Endodermal cell (in vitro differentiated cells): ENCODE results near the gene LYSMD2. TPM values are rescaled to one million over a fixed set of nuclear protein-coding genes. Genes with fewer than 3 reads are reported as not detected.

Experiments
- DNase-seq: peaks from one replicate; pipeline ENCODE4 v3.0.0-alpha.2; 2017
- H3K27ac ChIP-seq: 2 replicates; pipeline ENCODE4 v1.5.1; 2013; ENCODE audit warnings: mild to moderate bottlenecking, low read depth, low read length, moderate library complexity
- H3K27me3 ChIP-seq: 2 replicates; pipeline ENCODE4 v1.6.1; 2013; ENCODE audit warnings: mild to moderate bottlenecking, low read length, moderate library complexity; ENCODE audit not compliant: insufficient read depth, control insufficient read depth, poor library complexity, severe bottlenecking
- H3K36me3 ChIP-seq: 2 replicates; pipeline ENCODE4 v1.7.0; 2013; ENCODE audit warnings: mild to moderate bottlenecking, low read length, moderate library complexity; ENCODE audit not compliant: control insufficient read depth, insufficient read depth
- H3K4me1 ChIP-seq: one replicate; pipeline ENCODE4 v1.7.0; 2013; ENCODE audit warnings: low read length; ENCODE audit not compliant: control insufficient read depth, insufficient read depth
- H3K4me3 ChIP-seq: 2 replicates; pipeline ENCODE4 v1.5.1; 2013; ENCODE audit warnings: mild to moderate bottlenecking, low read length, moderate library complexity
- H3K9ac ChIP-seq: 2 replicates; pipeline ENCODE4 v1.6.1; 2013; ENCODE audit warnings: mild to moderate bottlenecking, low read length, moderate library complexity; ENCODE audit not compliant: poor library complexity, severe bottlenecking; ENCODE audit errors: extremely low read depth
- H3K9me3 ChIP-seq: 2 replicates; pipeline ENCODE4 v1.6.1; 2013; ENCODE audit warnings: mild to moderate bottlenecking, low read length, moderate library complexity; ENCODE audit not compliant: control insufficient read depth
- H3K27ac Mint-ChIP-seq: 2 replicates; pipeline ENCODE4 v1.8.0; 2020; ENCODE audit warnings: mixed read lengths
- H3K27me3 Mint-ChIP-seq: 2 replicates; pipeline ENCODE4 v1.8.0; 2021; ENCODE audit warnings: mild to moderate bottlenecking, mixed read lengths; ENCODE audit not compliant: insufficient read depth
- H3K36me3 Mint-ChIP-seq: 2 replicates; pipeline ENCODE4 v1.8.0; 2020; ENCODE audit warnings: low read depth, mixed read lengths
- H3K4me1 Mint-ChIP-seq: 2 replicates; pipeline ENCODE4 v1.8.0; 2020; ENCODE audit warnings: mixed read lengths
- H3K4me3 Mint-ChIP-seq: 2 replicates; pipeline ENCODE4 v1.8.0; 2020; ENCODE audit warnings: mild to moderate bottlenecking, moderate library complexity, mixed read lengths
- H3K9me3 Mint-ChIP-seq: 2 replicates; pipeline ENCODE4 v1.8.0; 2020; ENCODE audit warnings: mild to moderate bottlenecking, mixed read lengths
- WGBS, 2 experiments: methylation state at CpG; one replicate each; pipeline versions ENCODE4 v1.1.5 to v1.1.7; 2013; ENCODE audit warnings: missing lambda C conversion rate in 2 of 2, mixed read lengths in 1 of 2; ENCODE audit not compliant: insufficient coverage in 1 of 2, insufficient read length in 1 of 2; 5-methylcytosine and 5-hydroxymethylcytosine counted together
- total RNA-seq, 2 donors: library from RNA; stranded (reverse); fragmentation: NEBNext Ultra II Directional in 1 of 2; extraction: Animal tissue kit (Norgen Biotek cat#: 25700) in 1 of 2; gene quantifications; 2 replicates in 1 of 2; 3 replicates in 1 of 2; pipeline ENCODE4 v1.2.1, GENCODE V29; 2021
- TF ChIP-seq, protein P1 (sequence below): fragments of 200-600 bp; sonication (generic); conservative IDR thresholded peaks from 2 replicates; pipeline ENCODE4 v1.5.0; 2021; ENCODE audit warnings: antibody characterized with exemption, mild to moderate bottlenecking

The LYSMD2 gene
- total RNA-seq, 2 donors from 2014 or later, result 0.80 to 1.5 TPM

DNA sequence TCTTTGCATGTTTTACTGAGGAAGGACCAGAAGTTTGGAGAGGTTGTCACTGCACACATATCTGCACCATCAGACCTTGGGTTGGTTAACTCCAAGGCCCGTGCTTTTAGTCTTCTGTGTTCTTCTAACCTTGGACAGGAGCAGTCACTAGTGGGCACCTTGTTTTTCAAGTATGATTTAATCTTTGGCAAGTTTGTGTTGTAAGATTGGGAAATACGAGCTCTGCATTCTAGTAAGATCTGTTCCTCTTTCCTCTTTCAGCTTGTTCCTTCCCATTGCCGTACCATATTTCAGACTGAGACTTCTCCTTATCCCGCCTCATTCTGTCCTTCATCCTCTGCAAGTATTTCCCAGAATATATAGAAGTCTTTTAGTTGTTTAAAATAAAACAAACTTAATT, 19.0 kb upstream of the LYSMD2 start:
- Histone ChIP-seq H3K27me3 (peaks cover 49% of the 10 kb centered on the region), H3K36me3 (no peaks in the 10 kb centered on the region), H3K27ac (no peak overlapping the region), H3K4me3 (no peak overlapping the region), H3K9me3 (no peaks in the 10 kb centered on the region), H3K9ac (no peak overlapping the region), H3K4me1 (no peaks in the 10 kb centered on the region)
- Mint-ChIP-seq H3K27ac (no peak overlapping the region), H3K27me3 (peaks cover 32% of the 10 kb centered on the region), H3K9me3 (no peaks in the 10 kb centered on the region), H3K4me3 (no peak overlapping the region), H3K4me1 (no peaks in the 10 kb centered on the region), H3K36me3 (no peaks in the 10 kb centered on the region)
- 87 to 100% methylated on average over 1 to 4 of the region's 4 CpGs for WGBS, 2 experiments
- DNase-seq, result no peak
- TF ChIP-seq, protein P1, sequence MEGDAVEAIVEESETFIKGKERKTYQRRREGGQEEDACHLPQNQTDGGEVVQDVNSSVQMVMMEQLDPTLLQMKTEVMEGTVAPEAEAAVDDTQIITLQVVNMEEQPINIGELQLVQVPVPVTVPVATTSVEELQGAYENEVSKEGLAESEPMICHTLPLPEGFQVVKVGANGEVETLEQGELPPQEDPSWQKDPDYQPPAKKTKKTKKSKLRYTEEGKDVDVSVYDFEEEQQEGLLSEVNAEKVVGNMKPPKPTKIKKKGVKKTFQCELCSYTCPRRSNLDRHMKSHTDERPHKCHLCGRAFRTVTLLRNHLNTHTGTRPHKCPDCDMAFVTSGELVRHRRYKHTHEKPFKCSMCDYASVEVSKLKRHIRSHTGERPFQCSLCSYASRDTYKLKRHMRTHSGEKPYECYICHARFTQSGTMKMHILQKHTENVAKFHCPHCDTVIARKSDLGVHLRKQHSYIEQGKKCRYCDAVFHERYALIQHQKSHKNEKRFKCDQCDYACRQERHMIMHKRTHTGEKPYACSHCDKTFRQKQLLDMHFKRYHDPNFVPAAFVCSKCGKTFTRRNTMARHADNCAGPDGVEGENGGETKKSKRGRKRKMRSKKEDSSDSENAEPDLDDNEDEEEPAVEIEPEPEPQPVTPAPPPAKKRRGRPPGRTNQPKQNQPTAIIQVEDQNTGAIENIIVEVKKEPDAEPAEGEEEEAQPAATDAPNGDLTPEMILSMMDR, result no peak

DNA sequence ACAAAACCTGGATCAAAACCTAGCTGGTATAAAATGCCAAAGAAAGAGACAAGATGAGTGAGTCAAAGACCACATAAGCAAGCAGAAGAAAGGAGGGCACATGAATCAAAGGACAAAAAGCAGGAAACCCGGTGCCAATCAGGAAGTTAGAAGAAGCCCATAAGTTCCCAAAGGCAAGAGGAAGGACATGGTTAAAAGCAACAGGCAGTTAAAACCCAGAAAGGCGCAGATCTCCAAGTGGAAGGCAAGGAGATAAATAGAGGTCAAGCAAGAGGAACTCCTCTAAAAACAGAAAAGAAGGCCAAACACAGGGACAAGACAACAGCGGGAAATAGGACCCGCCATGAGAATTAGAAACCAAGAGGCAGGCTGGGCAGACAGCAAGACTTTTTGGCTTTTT, 18.3 kb upstream of the LYSMD2 start:
- no peak overlapping the region for H3K27ac Mint-ChIP-seq
- no peak overlapping the region for H3K9ac ChIP-seq
- no peaks in the 10 kb centered on the region for H3K4me1 Mint-ChIP-seq
- TF ChIP-seq, protein P1, result no peak
- no peaks in the 10 kb centered on the region for H3K36me3 Mint-ChIP-seq
- no peak overlapping the region for H3K4me3 ChIP-seq
- DNase-seq, result no peak
- no peak overlapping the region for H3K27ac ChIP-seq
- no peak overlapping the region for H3K4me3 Mint-ChIP-seq
- no peaks in the 10 kb centered on the region for H3K36me3 ChIP-seq
- H3K4me1 ChIP-seq, result no peaks in the 10 kb centered on the region
- H3K9me3 Mint-ChIP-seq, result no peaks in the 10 kb centered on the region
- peaks cover 54% of the 10 kb centered on the region for H3K27me3 ChIP-seq
- no peaks in the 10 kb centered on the region for H3K9me3 ChIP-seq
- WGBS, 2 experiments, result 63 to 67% methylated on average over 3 to 4 of the region's 4 CpGs
- peaks cover 37% of the 10 kb centered on the region for H3K27me3 Mint-ChIP-seq

DNA sequence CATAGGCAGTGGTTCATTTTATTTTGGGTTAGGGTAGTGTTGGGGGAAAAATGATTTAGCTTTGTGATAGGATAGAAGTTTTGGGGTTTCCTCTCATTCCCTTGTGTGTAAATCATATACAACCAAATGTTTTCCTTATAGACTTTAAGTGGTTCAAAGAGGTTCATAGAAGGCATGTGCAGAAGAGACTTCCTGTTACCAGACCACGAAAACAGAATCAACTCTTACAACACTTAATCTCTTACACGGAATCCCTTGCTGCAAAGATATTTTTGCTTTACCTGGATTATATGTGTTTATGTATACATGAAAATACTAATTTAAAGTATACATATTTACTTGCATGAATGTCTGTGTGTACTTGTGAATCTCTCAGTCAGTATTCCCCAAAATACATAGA, 16.8 kb upstream of the LYSMD2 start:
- Mint-ChIP-seq H3K9me3 (no peaks in the 10 kb centered on the region), H3K27me3 (peaks cover 52% of the 10 kb centered on the region), H3K36me3 (no peaks in the 10 kb centered on the region), H3K27ac (no peak overlapping the region), H3K4me3 (no peak overlapping the region), H3K4me1 (no peaks in the 10 kb centered on the region)
- H3K4me1 ChIP-seq, result no peaks in the 10 kb centered on the region
- H3K36me3 ChIP-seq, result no peaks in the 10 kb centered on the region
- H3K27me3 ChIP-seq, result peaks cover 69% of the 10 kb centered on the region
- no peak for DNase-seq
- WGBS, 2 experiments, result 60% methylated on average over 1 of the region's 2 CpGs; no CpG with 5 or more reads in 1 of the 2 experiments
- no peaks in the 10 kb centered on the region for H3K9me3 ChIP-seq
- H3K9ac ChIP-seq, result no peak overlapping the region
- TF ChIP-seq, protein P1, result no peak
- H3K4me3 ChIP-seq, result no peak overlapping the region
- H3K27ac ChIP-seq, result no peak overlapping the region
